HK-2 (cell line): Measurements from ENCODE around the gene LRP8.
"Not testable (repeated sequence)": the region's sequence is repeated elsewhere in the genome, so short reads cannot be mapped to it uniquely, and the experiment has no call there.

Source experiments
- DNase-seq: peaks from one replicate; pipeline ENCODE4 v3.0.0-alpha.2; 2018; ENCODE audit not compliant: unreplicated experiment

Gene LRP8

DNA sequence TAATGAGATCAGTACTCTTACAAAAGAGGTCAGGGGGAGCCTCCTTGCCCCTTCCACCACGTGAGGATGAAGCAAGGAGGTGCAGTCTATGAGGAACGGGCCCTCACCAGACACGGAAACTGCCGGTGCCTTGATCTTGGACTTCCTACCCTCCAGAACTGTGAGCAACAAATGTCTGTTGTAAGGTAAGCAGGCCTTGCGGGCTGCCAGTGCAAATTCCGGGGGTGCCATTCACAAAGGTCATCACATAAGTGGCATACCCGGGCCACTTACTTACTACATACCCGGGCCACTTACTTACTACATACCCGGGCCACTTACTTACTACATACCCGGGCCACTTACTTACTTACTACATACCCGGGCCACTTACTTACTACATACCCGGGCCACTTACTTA is 44.7 kb downstream of the LRP8 start:
- DNase-seq = not testable (repeated sequence)

DNA sequence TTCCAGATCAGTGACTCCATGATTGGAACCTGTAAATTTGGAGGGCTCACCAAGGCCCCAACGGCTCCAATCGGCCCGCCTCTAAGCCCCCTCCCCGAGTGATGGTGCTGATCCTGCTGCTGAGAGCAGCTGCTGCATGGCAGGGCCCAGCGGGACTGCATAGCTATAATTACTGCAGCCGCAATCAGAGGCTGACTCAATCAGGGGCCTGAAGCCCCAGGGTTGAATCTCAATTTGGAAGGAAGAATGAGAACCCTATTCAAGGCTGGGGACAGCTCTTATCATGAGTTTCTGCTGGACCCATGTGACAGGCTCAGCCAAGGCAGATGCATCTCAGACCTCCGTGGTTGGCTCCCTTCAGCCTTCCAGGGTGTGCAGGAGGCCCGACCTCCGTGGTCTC is 46.7 kb downstream of the LRP8 start:
- DNase-seq = no peak

DNA sequence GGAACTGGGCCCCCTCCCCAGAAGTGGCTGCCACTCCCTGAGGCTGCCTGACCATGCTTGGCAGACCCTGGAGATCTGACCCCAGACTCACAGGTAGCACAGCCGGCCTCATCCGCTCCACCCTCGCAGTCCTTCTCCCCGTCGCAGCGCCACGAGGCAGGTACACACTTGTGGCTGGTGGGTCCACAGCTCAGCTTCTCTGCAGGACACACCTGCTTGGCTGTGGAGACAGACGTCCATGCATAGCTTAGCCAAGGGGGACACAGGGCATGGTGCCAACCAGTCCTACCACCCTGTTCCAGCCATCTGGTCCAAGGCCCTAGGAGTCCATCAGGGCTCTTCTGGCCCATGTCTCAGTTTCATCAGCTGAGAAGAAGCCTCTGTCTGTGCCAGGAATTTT is 47.4 kb downstream of the LRP8 start:
- DNase-seq = no peak

DNA sequence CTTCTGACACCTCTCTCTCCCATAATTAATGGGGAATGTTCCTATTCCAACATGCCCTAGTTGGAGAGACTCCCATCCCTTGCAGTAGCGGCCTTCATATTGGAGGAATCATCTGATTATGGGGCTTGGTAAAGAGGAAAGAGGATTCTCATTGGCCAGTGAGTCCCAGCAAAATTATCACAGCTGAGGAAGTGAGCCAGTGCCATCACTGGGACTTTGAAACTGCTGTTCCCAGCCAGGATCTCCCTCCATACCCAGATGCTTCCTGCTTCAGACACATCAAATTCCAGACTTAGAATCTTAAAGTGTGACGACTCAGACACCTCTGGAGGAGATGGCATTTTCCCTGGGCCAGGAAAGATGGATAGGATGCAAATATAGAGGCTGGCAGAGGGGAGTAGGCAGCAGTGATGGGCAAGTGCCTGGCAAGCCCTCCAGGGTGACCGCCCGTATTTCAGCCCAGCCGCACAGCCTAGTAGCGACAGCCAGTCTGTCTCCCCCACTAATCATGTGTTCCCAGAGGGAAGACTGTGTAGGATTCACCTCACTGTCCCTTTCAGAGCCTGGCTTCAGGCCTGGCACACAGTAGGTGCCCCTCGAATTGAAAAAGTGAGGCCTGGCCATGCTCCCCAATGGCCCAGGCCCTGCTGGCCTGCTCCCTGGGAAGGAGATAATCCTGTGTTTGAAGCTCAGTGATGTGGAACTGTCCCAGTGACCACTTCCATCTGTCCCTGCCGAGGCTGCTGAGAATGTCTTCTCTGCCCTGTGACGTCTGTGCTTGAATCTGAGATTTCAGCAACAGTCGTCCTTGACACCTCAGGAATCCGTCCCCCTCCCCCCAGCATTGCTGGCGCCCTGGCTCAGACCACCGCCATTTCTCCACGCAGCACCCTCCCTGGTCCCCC is 48.3 kb downstream of the LRP8 start:
- no peak for DNase-seq

DNA sequence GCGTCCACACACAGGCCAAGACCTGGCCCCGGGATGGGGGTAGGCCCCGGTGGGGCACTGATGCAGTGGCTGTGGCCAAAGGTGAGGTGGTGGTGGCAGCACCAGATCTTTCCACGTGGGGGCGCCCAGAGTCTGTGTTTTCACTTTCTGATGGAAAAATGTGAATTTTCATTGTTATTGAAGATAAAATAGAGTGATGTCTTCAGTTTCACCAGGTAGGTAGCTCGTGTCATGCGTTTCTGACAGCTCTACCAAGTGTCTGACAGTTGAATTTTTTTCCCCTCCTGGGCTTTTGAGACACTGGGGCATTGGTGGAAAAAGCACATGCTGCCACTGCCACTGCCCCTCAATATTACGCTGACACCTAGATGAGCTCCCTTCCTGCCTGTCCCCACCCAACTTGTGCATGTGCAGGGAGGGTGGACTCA is 49.6 kb downstream of the LRP8 start:
- peak; percentile 68 for DNase-seq

DNA sequence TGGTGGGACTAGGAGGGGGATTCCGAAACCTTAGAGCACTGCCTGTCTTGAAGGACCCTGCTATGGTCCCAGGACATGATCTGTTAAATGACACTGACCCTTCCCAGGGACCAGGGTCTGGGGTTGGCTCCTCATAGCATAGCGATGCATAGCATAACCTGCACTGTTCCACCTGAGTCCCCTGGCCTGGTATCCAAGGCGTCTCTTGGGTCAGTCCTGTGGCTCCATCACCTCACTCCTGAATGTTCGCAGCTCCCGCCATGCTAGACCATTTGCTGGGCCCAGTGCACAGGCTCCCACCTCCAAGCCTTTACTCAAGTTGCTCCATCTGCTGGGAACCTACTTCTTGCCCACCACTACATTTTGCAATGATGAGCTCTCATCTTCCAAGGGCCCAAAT is 50.5 kb downstream of the LRP8 start:
- no peak for DNase-seq

DNA sequence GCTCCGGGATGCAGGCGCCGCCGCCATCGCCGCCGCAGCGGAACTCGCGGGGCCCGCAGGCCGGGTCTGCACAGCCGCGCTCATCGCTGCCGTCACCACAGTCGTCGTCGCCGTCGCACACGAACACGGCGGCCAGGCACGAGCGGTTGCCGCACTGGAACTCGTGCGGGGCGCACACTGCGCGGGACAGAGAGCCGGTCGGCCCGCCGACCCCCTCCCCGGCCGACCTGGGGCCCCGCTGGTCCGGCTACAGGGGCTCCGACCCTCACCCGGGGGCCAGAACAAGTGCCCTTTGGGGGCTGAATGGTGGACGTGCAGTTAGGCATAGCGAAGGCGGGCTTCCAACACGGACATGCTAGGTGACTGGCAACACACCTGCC is 51.0 kb downstream of the LRP8 start:
- no peak for DNase-seq

DNA sequence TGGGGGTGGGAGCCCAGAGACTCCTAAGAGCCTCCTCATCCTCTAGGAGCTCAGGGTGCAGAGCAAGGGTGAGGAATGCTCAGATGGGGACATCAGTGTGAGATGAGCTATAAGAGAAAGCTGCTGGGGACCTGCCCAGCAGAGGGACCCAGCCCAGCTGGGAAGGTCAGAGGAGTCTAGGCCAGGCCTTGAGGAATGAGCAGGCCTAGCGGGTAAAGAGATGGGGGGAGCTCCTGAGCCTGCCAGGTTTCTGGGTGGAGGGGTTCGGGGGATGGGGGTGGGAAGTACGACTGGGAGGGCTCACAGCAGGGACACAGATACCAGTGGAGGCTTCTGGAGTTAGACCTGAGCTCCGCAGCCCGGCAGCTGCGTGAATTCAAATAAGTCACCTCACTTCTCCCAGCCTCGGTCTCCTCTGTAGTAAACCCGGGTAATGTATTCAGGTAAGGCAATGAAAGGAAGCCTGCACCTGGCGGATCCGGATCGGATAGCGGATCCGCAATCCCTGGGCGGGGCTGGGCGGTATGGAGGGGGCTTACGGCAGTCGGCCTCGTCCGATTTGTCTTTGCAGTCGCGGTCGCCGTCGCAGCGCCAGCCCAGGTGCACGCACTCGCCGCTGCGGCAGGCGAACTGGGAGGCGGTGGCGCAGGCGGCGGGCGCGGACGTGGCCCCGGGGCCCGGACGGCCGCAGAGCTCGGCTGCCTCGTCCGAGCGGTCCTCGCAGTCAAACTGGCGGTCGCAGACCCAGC is 51.5 kb downstream of the LRP8 start:
- DNase-seq = no peak

DNA sequence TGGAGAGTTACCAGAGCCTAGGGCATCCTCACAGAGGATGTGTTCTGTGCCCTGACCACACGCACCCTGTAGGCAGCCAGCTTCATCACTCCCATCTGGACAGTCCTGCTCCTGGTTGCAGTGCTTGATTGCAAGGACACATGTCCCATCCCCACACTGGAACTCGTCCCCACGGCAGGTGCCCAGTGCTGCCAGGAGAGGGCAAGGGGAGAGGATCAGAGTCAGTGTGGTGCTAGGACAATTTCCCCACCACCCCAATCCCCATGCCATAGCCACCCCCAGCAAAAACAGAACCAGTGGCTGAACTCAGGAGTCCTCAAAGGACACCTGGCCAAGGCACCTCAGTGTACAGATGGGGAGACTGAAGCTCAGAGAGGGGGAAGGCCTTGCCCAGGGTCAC is 52.3 kb downstream of the LRP8 start:
- DNase-seq = no peak

DNA sequence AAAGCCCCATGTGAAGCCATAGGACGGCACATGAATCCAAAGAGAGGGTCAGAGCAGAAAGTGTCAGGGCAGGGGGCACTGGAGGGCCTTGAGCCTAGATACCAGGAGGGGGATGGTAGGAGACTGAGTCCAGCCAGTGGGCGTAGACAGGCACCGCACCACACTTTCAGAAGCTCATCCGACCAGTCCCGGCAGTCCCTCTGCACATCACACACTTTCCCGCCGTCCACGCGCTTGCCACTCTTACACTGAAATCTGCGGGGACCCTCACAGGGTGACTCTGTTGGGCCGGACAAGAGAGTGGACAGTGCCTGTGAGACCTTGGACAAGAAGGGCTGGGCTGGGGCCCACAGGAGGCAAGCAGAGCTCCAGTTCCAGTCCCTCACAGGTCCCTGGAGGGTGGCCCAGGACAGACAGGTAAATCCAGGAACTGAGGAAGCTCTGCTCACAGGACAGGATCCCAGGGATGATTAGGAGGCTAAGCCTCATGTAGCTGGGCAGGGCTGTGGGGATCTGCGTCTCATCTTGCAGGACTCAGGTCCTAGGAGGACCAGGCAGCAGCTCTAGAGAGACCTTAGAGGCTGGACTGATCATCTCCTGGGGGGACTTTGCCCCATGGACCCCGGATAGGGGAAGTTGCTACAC is 53.2 kb downstream of the LRP8 start:
- DNase-seq = no peak

DNA sequence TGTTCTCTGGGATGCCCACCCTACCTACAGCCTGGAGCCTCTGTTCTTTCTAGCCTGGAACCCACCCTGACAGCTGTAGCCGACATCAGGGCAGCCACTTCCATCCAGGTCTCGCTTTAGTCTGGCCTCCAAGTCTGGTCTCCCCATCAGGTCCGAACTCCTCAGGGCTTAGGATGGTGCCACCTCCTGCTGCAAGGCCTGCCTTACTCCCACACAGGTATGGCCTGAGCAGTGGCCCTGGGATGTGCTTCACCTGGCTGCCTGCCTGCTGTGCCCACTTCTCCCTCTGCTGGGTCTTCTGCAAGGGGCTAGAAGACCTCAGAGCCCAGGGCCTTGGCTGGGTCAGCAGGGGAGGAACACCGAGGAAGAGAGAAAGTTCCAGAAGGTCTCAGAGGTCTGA is 53.8 kb downstream of the LRP8 start:
- no peak for DNase-seq

DNA sequence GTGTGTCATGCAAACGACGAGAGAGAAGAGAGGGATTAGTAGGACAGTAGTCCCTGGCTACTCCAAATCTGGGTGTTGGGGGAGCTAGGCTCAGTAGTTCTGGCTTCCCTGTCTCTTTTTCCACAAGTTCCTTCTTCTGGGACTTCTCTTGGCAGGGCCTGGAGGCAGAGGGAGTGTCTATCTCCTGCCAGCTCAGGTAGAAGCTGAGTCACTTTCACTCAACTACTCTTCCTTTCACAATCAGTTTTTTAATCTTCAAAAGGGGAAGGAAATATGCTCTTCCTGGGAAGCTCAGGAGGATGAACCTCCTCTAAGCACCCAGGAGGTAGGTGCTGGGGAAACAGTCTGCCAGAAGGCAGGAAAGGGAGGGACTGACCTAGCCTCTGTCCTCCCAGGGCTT is 54.3 kb downstream of the LRP8 start:
- no peak for DNase-seq

DNA sequence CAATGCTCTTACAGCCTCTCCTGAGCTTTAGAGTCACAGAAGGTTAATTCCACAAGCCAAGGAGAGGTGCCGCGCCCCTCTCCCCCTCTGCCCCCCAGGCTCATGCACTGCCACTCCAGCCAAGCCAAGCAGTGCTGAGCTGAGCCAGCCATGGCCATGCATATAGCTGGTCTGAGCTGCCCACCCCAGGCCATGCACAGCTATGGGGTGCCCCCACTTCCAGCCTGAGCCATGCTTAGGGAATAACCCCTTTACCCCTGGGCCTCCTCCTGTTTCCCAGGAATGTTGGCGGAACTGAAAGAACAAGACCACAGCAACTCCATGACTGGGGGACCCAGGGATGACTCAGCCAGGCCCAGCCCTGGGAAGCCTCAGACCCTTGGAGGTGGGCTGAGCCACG is 55.5 kb downstream of the LRP8 start:
- DNase-seq = no peak

DNA sequence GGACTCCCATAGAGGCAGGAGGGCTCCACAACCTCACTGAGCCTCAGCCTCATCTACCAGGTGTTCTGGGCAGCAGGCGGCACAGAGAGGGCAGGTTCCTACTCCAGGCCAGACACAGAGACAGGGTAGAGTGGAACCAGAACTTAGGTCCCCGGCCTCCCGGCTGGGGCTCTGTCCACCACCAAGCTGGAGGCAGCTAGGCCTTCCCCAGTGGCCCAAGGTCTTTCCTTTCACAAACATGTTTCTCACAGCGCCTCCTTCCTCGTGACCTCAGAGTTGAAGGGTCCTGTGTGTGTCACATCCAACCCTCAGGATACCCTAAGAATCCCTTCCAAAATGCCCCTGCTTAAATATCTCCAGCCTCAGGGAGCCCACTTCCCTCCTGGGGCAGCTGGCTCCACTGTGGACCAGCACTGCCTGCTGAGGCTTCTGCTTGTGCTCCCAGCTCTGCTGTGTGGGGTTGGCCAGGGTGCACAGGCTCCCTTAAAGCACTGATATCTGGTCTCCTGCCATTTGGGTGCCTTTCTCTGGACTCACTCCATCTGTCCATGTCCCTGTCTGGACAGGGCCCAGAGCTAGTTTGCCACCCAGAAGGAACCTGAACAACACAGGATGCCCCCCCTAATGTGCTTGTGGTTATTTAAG is 56.3 kb downstream of the LRP8 start:
- no peak for DNase-seq

DNA sequence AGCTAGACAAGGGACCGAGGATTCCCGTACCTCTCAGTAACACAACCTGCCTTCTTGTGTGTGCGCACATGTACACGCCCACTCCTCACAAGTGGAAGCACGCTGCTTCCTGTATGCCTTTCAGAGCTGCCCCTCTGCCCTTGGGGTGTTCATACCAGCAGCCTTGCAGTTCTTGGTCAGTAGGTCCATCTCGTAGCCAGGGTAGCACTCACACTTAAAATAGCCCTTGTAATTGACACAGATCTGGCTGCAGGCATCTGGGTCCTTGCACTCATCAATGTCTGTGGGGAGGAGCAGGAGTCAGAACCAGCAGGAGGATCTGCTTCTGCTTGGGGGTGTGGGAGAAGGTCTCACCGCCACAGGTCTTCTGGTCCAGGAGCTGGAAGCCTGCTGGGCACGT is 57.0 kb downstream of the LRP8 start:
- DNase-seq = no peak

DNA sequence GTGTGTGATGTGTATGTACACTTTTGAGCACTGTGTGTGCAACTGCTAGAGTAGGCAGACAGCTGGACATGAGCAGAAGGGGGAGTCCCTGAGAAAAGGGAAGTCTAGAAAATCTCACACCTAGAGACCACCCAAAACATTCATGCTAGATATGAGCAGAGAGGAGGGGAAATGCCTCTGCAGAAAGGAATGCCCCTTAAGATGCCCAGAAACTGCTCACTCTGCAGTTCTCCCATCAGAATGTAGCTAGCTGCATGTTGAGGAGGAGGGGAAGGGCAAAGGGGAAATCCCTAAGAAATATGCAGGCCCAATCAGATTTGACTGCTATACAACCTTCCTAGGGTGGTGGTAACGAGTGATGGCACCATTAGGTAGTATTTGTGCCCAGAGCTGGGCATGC is 57.8 kb downstream of the LRP8 start:
- no peak for DNase-seq

DNA sequence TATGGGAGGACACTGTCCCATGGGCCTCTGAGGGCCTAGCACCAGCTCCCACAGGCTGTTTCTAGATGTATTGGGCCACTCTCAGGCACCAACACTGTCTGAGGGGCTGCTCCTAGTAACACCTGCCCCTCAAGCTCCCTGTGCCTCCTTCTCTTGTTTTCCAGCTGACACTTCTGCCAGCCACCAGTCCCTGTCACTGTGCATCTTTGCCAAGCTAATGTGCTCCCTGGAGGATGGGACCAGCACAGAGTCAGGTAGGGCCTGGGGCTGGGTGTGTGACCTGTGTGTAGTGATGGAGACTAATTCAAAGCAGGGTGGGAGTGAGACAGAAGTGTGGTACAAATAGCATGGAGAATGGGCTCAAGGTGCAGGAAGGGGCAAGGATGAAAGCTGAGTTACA is 60.1 kb downstream of the LRP8 start:
- DNase-seq = no peak

DNA sequence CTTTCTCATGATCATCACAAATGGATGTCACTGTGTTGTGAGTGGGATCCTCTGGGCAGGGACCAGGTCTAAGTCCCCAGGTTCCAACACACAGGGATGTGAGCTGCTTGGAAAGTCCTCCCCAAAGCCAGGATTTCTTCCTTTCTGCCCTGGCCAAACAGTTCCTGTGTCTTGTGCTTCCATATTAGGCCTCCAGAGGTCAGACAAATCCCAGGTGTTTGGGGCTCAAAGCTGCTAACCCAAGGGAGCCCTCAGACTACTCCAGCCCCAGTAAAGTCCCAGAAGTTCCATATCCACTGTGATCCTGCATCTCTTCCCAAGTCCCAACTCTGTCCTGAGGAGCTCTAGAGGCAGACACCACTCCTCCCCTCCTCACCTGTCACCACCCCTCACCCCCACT is 61.8 kb downstream of the LRP8 start:
- no peak for DNase-seq

DNA sequence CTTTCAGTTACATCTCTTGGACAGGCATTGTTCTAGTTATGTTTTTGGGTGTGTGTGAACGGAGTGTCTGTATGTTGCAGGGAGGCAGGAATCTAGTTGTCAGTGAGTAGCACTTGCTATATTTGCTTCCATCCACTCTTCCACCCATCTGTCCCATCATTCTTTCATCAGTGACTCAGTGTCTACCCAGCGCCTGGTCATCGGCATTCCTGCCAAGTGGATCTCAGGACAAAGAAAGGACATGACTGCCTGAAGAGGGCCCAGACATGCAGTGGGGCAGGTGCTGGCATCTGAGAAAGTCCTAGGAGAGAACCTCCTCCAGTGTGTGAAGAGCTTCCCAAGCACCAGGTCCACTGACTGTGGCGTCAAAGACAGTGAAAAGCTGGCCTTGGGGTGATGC is 62.3 kb downstream of the LRP8 start:
- no peak for DNase-seq

DNA sequence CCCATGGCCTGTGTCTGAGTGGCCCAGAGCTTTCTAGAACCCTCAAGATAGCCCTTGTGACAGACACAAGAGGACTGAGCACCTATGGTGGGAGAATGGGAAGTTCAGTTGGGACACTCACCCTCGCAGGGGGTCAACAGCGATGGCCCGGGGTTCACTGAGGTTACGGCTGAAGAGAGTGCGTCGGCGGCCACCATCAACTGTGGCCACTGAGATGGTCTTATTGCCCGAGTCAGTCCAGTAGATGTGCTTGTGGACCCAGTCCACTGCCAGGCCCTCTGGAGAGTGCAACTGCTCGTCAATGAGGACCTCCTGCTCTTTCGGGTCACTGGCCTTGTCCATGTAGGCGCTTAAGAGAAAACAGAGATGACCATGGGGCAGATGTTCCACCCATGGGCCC is 63.8 kb downstream of the LRP8 start:
- DNase-seq = no peak

DNA sequence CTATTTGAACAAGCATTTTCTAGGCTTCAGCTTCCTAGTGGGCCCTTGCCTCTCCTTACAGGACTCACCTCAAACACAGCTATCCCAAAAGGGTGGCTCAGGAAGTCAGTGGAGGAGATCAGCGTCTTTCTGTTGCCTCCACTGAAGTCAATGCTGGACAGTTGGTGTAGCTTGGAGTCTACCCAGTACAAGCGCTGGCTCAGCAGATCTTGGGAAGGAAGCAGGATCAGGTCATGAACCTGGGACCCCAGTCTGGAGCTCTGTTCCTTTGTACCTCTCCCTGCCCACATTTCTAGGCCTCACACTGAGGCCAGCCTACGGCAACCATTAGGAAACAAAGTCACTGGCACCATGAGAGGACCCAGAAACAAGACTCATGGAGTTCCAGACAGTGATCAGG is 65.9 kb downstream of the LRP8 start:
- no peak for DNase-seq

DNA sequence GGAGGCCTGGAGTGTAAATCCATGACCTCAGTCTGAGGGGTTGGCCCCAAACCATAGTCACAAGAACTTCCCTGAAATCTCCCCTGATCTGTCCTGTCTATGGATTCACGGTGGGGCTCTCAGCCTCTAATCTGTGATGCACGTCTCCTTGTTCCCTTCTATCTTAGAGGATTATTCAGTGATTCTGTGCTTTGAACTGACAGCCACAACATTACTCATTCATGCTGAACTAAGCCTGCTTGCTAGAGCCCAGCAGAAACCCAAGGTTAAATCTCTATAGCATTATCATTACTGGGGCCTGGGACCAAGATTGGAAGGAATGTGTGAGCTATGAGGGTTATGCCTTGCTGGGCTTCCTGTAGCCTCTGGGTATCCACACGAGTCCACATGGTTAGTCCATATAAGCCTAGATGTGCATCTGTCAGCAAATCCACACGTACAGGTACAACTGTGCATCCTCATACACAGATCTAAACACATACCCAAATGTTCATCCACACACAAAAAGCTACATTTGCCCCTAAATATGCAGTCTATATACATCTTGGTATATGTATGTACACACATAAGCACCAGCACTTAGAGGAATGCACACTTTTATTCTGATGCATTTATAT is 67.1 kb downstream of the LRP8 start:
- DNase-seq = no peak
